WI38 (cell line): ENCODE measurements around the gene ELMOD1.

ENCODE experiments used
- H3K4me3 ChIP-seq: 2 replicates; pipeline ENCODE4 v1.5.1; 2011; ENCODE audit warnings: low read depth, mild to moderate bottlenecking, control low read depth, low read length
- CTCF ChIP-seq: IDR thresholded peaks from 2 replicates; pipeline ENCODE4 v1.5.1; 2012; ENCODE audit warnings: low read depth, mild to moderate bottlenecking, control low read depth, low read length

The ELMOD1 gene

GRCh38 chr11:107676336-107677057 lies 85.5 kb downstream of the ELMOD1 start:
- H3K4me3 ChIP-seq = no peak overlapping the region
- no peak for TF ChIP-seq CTCF

DNA sequence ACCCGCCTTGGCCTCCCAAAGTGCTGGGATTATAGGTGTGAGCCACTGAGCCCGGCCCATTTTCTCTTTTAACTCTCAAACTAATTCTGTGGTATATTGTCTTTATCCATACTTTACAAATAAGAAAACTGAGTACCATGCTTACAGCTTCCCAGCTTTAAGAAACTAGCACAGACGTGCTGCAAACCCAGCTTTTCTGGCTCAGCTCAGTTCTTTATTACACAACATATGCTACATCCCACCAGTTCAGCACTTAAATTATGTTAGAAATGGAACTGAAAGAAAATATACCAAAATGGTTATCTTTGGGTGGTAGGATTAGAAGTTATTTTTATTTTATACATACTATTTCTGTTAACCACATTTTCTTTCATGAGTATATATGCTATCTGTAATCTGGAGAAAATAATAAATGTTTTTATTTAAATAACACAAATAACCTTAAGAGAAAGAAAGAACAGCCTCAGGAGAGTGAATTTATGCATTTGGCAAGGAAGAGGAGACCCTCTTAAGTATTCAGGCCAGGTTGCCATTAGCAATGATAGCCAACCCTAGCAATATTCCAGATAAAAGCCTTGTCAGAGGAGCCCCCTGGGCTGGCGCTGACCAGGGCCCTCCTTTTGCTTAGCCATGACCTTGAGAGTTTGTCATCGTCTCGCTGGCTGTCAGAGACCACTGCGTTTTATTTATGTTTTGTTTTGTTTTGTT lies 87.1 kb downstream of the ELMOD1 start:
- H3K4me3 ChIP-seq = no peak overlapping the region
- no peak for TF ChIP-seq CTCF

DNA sequence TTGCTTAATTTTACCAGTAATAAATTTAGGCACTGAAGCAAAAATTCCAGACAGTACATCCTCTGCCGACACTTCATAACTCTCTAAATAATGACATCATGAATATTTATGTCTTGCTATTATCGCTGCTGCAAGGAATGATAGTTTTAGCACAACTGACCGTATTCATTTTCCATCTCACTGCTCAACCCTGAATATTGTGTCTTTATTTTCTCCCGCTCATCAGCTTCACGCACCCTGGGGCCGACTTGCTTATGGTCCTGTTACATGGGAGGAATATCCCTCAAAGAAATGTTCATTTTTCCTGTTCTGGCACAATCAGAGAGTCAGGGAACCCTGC lies 87.7 kb downstream of the ELMOD1 start:
- no peak for TF ChIP-seq CTCF
- no peak overlapping the region for H3K4me3 ChIP-seq

GRCh38 chr11:107679255-107680024 lies 88.5 kb downstream of the ELMOD1 start:
- no peak overlapping the region for H3K4me3 ChIP-seq

DNA sequence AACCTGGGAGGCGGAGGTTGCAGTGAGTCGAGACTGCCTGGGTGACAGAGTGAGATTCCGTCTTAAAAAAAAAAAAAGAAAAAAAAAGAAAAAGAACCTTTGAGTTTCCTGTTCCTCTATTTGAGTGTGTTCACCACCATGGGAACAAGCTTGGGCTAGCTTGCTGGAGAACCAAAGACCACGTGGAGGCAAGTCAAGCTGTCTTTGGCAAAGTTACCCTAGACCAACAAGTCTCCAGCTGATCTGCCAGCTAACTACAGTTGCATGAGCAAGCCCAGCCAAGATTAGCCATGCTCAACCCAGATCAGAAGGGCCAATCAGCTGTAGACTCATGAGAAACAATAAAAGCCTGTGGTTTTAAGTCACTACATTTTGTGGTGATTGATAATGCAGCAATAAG lies 91.2 kb downstream of the ELMOD1 start:
- no peak for TF ChIP-seq CTCF

More at GRCh38 chr11:107679255-107680024, 88.5 kb downstream of the ELMOD1 start:
- no peak for TF ChIP-seq CTCF

DNA sequence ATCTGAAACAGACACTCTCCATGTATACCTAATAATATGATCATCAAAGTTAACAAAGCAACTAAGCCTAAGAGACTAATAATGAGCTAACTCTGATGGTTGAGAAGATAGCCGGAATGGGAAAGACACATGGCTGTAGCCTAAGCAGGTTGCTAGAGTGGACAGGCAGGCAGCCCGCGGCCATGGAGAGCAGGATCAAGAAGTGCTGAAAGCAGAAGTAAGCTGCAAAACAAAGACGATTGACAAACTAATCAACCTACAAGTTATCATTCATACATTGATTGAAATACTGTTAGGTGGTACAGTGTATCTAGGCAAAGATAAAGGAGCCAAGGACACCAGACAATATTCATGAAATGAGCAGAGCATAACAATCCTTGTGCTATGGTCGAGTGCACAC lies 91.6 kb downstream of the ELMOD1 start:
- H3K4me3 ChIP-seq = no peak overlapping the region
- no peak for TF ChIP-seq CTCF

More for the DNA sequence above, 91.2 kb downstream of the ELMOD1 start:
- H3K4me3 ChIP-seq = no peak overlapping the region

DNA sequence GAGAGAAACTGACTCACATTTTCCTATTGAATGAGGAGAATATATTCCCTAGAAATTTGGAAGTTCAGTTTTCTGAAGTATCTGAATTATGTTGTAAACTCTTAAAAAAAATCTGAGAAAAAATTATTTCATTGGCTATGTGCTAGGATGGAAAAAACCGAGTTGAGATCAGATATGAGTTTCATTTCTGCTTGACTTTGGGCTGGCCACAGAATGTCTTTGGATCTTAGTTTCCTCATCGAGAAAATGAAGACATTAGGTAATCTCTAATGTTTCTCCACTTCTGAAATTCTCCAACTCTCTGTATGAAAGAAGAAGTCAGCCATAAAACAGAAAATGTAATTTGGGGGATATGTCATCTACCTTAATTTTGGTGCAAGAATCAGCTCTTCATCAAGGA lies 92.1 kb downstream of the ELMOD1 start:
- H3K4me3 ChIP-seq = no peak overlapping the region

More for the DNA sequence above, 92.1 kb downstream of the ELMOD1 start:
- no peak for TF ChIP-seq CTCF
